B cell (primary cell): ENCODE results near the gene KRTAP10-9. TPM values are rescaled to one million over a fixed set of nuclear protein-coding genes. Genes with fewer than 3 reads are reported as not detected.

Experiments
- ATAC-seq: fragments of 200-7000 bp; cut with Tn5 transposase; one replicate; pipeline ENCODE4 v1.10.0; 2021; ENCODE audit warnings: low read depth, mild to moderate bottlenecking, moderate number of reproducible peaks, moderate library complexity
- CTCF ChIA-PET: fragments of 350-600 bp; sonication (Branson Sonifier 250); formaldehyde crosslinking; loops from one replicate; lab custom pipeline; 2021; ENCODE audit warnings: antibody characterized with exemption, inconsistent platforms; lab: Charles Lee
- POLR2A ChIA-PET: fragments of 350-600 bp; sonication (Branson Sonifier 250); formaldehyde crosslinking; loops from one replicate; lab custom pipeline; 2021; ENCODE audit warnings: antibody characterized with exemption; lab: Charles Lee
- DNase-seq: peaks from one replicate; pipeline ENCODE4 v3.0.0; 2013
- H2AFZ ChIP-seq: 2 replicates; pipeline ENCODE4 v1.6.1; 2012; ENCODE audit warnings: mild to moderate bottlenecking, low read depth, low read length; ENCODE audit not compliant: insufficient read depth, poor library complexity, severe bottlenecking
- H3K27ac ChIP-seq, 2 donors: 1 replicate in 1 of 2; 2 replicates in 1 of 2; pipeline ENCODE4 v1.5.1; 2012 to 2013; ENCODE audit warnings: low read length in 2 of 2, mild to moderate bottlenecking in 2 of 2, moderate library complexity in 1 of 2
- H3K27me3 ChIP-seq, 4 experiments: fragments of 200-600 bp in 1 of 4; sonication (generic) in 1 of 4; replicated peaks in 1 of 4; 1 replicate in 2 of 4; 2 replicates in 2 of 4; pipeline versions ENCODE4 v1.6.1 to v1.7.0; 2013 to 2016; ENCODE audit warnings: low read length in 3 of 4, mild to moderate bottlenecking in 2 of 4, mixed read lengths in 1 of 4, moderate library complexity in 1 of 4; ENCODE audit not compliant: insufficient read depth in 4 of 4, control insufficient read depth in 3 of 4; ENCODE audit errors: control extremely low read depth in 1 of 4
- H3K36me3 ChIP-seq, 2 experiments: replicated peaks in 1 of 2; 1 replicate in 1 of 2; 2 replicates in 1 of 2; pipeline versions ENCODE4 v1.6.1 to v1.7.1; 2013; ENCODE audit warnings: low read length in 1 of 2; ENCODE audit not compliant: insufficient read depth in 2 of 2, control insufficient read depth in 1 of 2; ENCODE audit errors: control extremely low read depth in 1 of 2, extremely low read depth in 1 of 2
- H3K4me1 ChIP-seq, 2 donors: fragments of 200-600 bp in 1 of 2; sonication (generic) in 1 of 2; 1 replicate in 1 of 2; 2 replicates in 1 of 2; pipeline versions ENCODE4 v1.5.1 to v1.6.1; 2013 to 2017; ENCODE audit warnings: low read length in 2 of 2; ENCODE audit not compliant: control insufficient read depth in 2 of 2, insufficient read depth in 2 of 2
- H3K4me2 ChIP-seq: replicated peaks from 2 replicates; pipeline ENCODE3; 2012; ENCODE audit warnings: mild to moderate bottlenecking, low read depth, low read length; ENCODE audit not compliant: poor library complexity, severe bottlenecking
- H3K4me3 ChIP-seq, 5 experiments: fragments of 200-600 bp in 1 of 5; sonication (generic) in 1 of 5; 1 replicate in 3 of 5; 2 replicates in 2 of 5; pipeline versions ENCODE4 v1.5.1 to v1.7.0; 2011 to 2016; ENCODE audit warnings: low read length in 4 of 5, mild to moderate bottlenecking in 4 of 5, low read depth in 2 of 5, control low read depth in 1 of 5, moderate library complexity in 1 of 5; ENCODE audit not compliant: insufficient read depth in 1 of 5; ENCODE audit errors: control extremely low read depth in 1 of 5, extremely low read depth in 1 of 5
- H3K79me2 ChIP-seq: fragments of 200-600 bp; sonication (generic); one replicate; pipeline ENCODE4 v1.6.0; 2016; ENCODE audit warnings: low read length; ENCODE audit not compliant: control insufficient read depth, insufficient read depth
- H3K9ac ChIP-seq: fragments of 200-600 bp; sonication (generic); 2 replicates; pipeline ENCODE4 v1.6.1; 2017; ENCODE audit warnings: mild to moderate bottlenecking, low read length, moderate library complexity
- H3K9me3 ChIP-seq, 3 donors: one replicate each; pipeline versions ENCODE4 v1.6.1 to v1.7.1; 2013; ENCODE audit warnings: low read length in 2 of 3; ENCODE audit not compliant: control insufficient read depth in 2 of 3, insufficient read depth in 1 of 3; ENCODE audit errors: control extremely low read depth in 1 of 3
- H4K20me1 ChIP-seq: 2 replicates; pipeline ENCODE4 v1.6.0; 2012; ENCODE audit warnings: mild to moderate bottlenecking, low read length; ENCODE audit not compliant: insufficient read depth, control insufficient read depth, poor library complexity, severe bottlenecking
- H3K27ac Mint-ChIP-seq: one replicate; pipeline ENCODE4 v1.8.0; 2021; ENCODE audit warnings: mixed read lengths
- H3K27me3 Mint-ChIP-seq: one replicate; pipeline ENCODE4 v1.8.0; 2021; ENCODE audit warnings: mixed read lengths
- H3K4me1 Mint-ChIP-seq: one replicate; pipeline ENCODE4 v1.8.0; 2021; ENCODE audit warnings: mixed read lengths
- H3K4me3 Mint-ChIP-seq: one replicate; pipeline ENCODE4 v1.8.0; 2021; ENCODE audit warnings: mixed read lengths
- H3K9me3 Mint-ChIP-seq: one replicate; pipeline ENCODE4 v1.8.0; 2022; ENCODE audit warnings: mixed read lengths; ENCODE audit not compliant: insufficient read depth
- EZH2 ChIP-seq: IDR thresholded peaks from 2 replicates; pipeline ENCODE4 v1.6.1; 2012; ENCODE audit warnings: borderline replicate concordance, low read depth, mild to moderate bottlenecking, moderate library complexity, low read length; ENCODE audit not compliant: insufficient read depth, poor library complexity, severe bottlenecking
- WGBS: methylation state at CpG from one replicate; pipeline ENCODE4 v1.1.5; 2013; ENCODE audit warnings: missing lambda C conversion rate; ENCODE audit not compliant: insufficient coverage; 5-methylcytosine and 5-hydroxymethylcytosine counted together
- intact Hi-C: fragments of 100-400 bp; cut with micrococcal nuclease; formaldehyde crosslinking; loops from one replicate; pipeline ENCODE4 v1.10.0; 2022
- polyA plus RNA-seq: library from polyadenylated mRNA; depleted of rRNA; stranded (reverse); fragments of >200 nt; gene quantifications from 2 replicates; pipeline ENCODE4 v1.2.3, GENCODE V29; 2012
- total RNA-seq, 2 donors: library from RNA; stranded (reverse); fragments of 120-200 nt in 1 of 2; gene quantifications; 1 replicate in 1 of 2; 2 replicates in 1 of 2; pipeline versions ENCODE4 v1.2.3 to v1.2.4, GENCODE V29; 2013 to 2022
- TF ChIP-seq, protein P1 (sequence below): fragments of 200-600 bp; IDR thresholded peaks from one replicate; pipeline ENCODE4 v1.8.0; 2022; ENCODE audit warnings: antibody characterized with exemption, mild to moderate bottlenecking

The KRTAP10-9 gene
- total and polyA plus RNA-seq, 2 donors (not counting 1 experiment from before 2014, with no cell fraction given): not detected

- Histone ChIP-seq H3K4me2 (no peak overlapping the region), H4K20me1 (no peaks in the 10 kb centered on the region), H3K36me3 (no peaks in the 10 kb centered on the region), H3K9ac (no peak overlapping the region), H3K79me2 (no peaks in the 10 kb centered on the region), H3K27me3 (peaks cover 0 to 3% (median 1%) of the 10 kb centered on the region in 4 experiments), H3K9me3 (peaks cover 4 to 42% (median 25%) of the 10 kb centered on the region in 3 donors), H3K27ac (no peak overlapping the region), H3K4me1 (peaks cover 4% of the 10 kb centered on the region in 2 donors), H2AFZ (no peak overlapping the region), H3K4me3 (no peak overlapping the region)
- 94% methylated on average over 26 of the region's 26 CpGs for WGBS
- DNase-seq (no peak), ATAC-seq (no peak)
- peaks cover 15% of the 10 kb centered on the region for H3K9me3 Mint-ChIP-seq
- no peak overlapping the region for H3K27ac Mint-ChIP-seq
- ChIA-PET POLR2A (no interaction called here), CTCF (no interaction called here)
- no peak for TF ChIP-seq EZH2
- TF ChIP-seq, protein P1, sequence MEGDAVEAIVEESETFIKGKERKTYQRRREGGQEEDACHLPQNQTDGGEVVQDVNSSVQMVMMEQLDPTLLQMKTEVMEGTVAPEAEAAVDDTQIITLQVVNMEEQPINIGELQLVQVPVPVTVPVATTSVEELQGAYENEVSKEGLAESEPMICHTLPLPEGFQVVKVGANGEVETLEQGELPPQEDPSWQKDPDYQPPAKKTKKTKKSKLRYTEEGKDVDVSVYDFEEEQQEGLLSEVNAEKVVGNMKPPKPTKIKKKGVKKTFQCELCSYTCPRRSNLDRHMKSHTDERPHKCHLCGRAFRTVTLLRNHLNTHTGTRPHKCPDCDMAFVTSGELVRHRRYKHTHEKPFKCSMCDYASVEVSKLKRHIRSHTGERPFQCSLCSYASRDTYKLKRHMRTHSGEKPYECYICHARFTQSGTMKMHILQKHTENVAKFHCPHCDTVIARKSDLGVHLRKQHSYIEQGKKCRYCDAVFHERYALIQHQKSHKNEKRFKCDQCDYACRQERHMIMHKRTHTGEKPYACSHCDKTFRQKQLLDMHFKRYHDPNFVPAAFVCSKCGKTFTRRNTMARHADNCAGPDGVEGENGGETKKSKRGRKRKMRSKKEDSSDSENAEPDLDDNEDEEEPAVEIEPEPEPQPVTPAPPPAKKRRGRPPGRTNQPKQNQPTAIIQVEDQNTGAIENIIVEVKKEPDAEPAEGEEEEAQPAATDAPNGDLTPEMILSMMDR: no peak
- H3K4me3 Mint-ChIP-seq: no peak overlapping the region
- intact Hi-C loops: no loop called here
- H3K27me3 Mint-ChIP-seq: peaks cover 4% of the 10 kb centered on the region
- H3K4me1 Mint-ChIP-seq: peaks cover 5% of the 10 kb centered on the region
Observed at GRCh38 chr21:44613386-44614155, 13.3 kb upstream of the KRTAP10-9 start.

DNA sequence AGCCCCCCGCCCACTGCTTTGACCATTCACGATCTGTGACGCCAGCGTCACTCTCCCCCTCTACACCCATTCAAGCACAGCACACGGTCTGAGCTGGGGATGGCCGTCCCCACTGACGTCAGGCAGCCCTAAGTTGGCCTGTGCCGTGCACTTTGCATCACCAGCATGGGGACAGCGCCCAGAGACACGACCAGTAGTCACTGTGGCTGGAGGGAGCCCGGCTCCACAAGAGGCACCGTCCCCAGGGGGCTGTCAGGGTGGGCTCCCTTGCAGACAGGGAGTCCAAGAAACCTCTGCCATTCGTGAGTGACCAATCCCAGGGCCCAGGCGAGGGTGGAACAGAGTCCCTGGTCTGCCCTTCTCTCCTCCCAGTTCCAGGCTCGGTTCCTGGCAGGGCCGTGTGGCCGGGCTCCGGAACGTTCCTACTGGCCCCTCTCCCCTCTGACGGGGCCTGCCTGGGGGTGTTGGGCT is 12.7 kb upstream of the KRTAP10-9 start:
- Histone ChIP-seq H3K36me3 (no peaks in the 10 kb centered on the region), H2AFZ (no peak overlapping the region), H3K4me1 (peaks cover 10 to 11% of the 10 kb centered on the region in 2 donors), H3K27ac (no peak overlapping the region), H3K4me3 (no peak overlapping the region), H3K9me3 (peaks cover 2 to 45% (median 22%) of the 10 kb centered on the region in 3 donors), H3K9ac (no peak overlapping the region), H4K20me1 (no peaks in the 10 kb centered on the region), H3K79me2 (no peaks in the 10 kb centered on the region), H3K4me2 (no peak overlapping the region), H3K27me3 (peaks cover 0 to 3% (median 1%) of the 10 kb centered on the region in 4 experiments)
- TF ChIP-seq, protein P1: no peak
- no peak for TF ChIP-seq EZH2
- intact Hi-C loops: no loop called here
- Mint-ChIP-seq H3K4me3 (no peak overlapping the region), H3K27me3 (peaks cover 4% of the 10 kb centered on the region), H3K9me3 (peaks cover 13% of the 10 kb centered on the region), H3K27ac (no peak overlapping the region), H3K4me1 (peaks cover 12% of the 10 kb centered on the region)
- ATAC-seq: no peak
- 79% methylated on average over 14 of the region's 20 CpGs for WGBS
- DNase-seq: no peak
- ChIA-PET POLR2A (no interaction called here), CTCF (no interaction called here)
